NK-92 (cell line): ENCODE results near the gene RBMY1B.
"Not testable (repeated sequence)": the region's sequence is repeated elsewhere in the genome, so short reads cannot be mapped to it uniquely, and the experiment has no call there.

ENCODE experiments used
- DNase-seq: peaks from one replicate; lab custom pipeline; 2025; ENCODE audit not compliant: unreplicated experiment; lab: John Stamatoyannopoulos, UW

Gene RBMY1B

GRCh38 chrY:21511038-21511437 is at the start of gene RBMY1B:
Gene RBMY1B, plus strand, starts transcription at chrY:21511338. Its CDS starts 2,013 bp downstream, at chrY:21513351.
- DNase-seq = not testable (repeated sequence)

- not testable (repeated sequence) for DNase-seq
Observed at GRCh38 chrY:21462915-21463314, 48.2 kb upstream of the RBMY1B start.

- no peak for DNase-seq
Observed at GRCh38 chrY:21482967-21483366, 28.2 kb upstream of the RBMY1B start.

DNA sequence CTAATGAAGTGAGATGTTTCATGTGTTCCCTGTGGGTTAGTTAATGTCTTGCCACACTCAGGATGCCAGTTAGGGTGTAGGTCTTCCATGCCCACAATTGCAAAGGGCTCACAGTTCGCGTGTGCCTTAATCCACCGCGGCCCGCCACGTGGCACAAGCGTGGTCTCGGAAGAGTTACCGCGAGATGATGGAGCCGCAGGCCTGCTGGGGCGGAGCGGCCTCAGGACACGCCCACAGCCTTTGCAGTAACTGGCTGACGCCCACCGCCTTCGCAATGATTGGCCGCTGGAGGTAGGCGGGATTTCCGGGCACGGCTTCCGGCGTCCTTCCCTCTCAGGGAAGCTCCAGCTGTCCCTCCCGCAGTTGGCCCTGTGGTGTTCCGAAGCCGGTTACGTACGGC is 23.4 kb downstream of the RBMY1B start, which contains the start of gene RBMY1A1:
RBMY1A1 (plus strand) TSS at position 301 of the 400 bp plus-strand sequence. CDS start 2,013 bp downstream, outside the sequence.
- DNase-seq = not testable (repeated sequence)

GRCh38 chrY:21559316-21559984 is 48.3 kb downstream of the RBMY1B start:
- not testable (repeated sequence) for DNase-seq
